Measurements from ENCODE around the gene ALDOC.

Gene ALDOC

DNA sequence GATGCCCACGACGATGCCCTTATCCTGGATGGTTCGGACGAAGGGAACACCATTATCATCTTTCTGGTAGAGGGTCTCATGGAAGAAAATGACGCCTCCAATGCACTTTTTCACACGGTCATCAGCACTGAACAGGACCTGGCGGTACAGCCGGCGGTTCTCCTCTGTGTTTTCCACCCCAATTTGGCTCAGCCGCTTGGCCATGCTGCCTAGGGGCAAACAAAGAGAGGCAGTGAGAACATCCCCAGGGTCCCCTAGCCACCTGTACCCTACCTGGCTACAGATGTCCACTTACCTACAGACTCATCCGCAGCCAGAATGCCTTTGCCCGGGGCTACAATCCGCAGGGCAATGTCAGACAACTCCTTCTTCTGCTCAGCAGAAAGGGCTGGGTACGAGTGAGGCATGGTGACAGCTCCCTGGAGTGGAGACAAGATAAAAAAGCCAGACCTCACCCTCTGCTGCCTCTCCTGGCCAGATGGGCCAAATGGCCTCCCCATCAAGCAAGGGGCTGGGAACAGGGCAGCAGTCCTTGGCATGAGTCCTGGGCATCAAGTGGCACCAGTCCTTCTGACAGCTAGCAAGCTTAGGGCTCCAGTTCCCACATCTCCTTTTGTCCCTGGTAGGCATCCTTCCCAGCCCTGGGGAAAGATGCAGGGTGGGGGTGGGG lies 1.4 kb downstream of the ALDOC start:
- H3K4me3 ChIP-seq (ENCODE audit: low read length), result no peak overlapping the region
- no peak for TF ChIP-seq ZNF274 (IDR thresholded peaks at IDR 0.05; ENCODE audit: low read depth, low read length)

DNA sequence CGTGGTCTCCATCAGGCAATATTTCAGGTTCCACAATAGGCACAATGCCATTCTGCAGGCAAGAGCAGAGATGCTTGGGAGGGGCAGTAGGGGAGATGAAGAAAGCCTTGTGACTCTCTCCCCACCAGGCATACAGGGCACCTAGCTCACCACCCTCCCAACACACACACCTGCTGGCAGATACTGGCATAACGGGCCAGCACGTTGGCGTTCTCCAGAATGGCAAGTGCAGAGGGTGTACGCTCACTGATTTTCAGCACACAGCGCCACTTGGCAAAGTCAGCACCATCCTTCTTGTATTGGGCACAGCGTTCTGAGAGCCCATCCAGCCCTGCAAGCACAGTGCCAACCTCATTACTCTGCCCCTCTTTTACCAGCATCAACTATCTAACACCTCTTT lies 2.2 kb downstream of the ALDOC start:
- no peak for TF ChIP-seq ZNF274 (IDR thresholded peaks at IDR 0.05; ENCODE audit: low read depth, low read length)
- no peak overlapping the region for H3K4me3 ChIP-seq (ENCODE audit: low read length)

- no peak overlapping the region for H3K4me3 ChIP-seq (ENCODE audit: low read length)
- no peak for TF ChIP-seq ZNF274 (IDR thresholded peaks at IDR 0.05; ENCODE audit: low read depth, low read length)
Measured at GRCh38 chr17:28573966-28574480, 2.7 kb downstream of the ALDOC start.

DNA sequence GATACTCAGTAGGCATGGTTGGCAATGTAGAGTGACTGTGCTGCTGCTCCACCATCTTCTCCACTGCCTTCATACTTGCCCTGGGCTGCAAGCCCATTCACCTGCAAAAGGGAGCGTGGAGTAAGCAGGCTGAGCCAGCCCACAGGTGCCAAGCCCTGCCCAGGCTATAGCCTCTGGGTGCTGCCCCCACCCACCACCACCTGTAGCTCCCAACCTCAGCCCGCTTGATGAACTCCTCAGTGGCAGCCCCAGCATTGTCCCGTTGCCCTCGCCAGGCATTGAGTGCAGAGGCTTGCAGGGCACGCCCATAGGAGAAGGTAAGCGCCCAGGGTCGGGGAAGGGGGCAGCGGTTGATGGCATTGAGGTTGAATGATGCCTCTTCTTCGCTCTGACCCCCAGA lies 3.2 kb downstream of the ALDOC start:
- H3K4me3 ChIP-seq (ENCODE audit: low read length), result no peak overlapping the region
- no peak for TF ChIP-seq ZNF274 (IDR thresholded peaks at IDR 0.05; ENCODE audit: low read depth, low read length)

GRCh38 chr17:28573040-28573380 lies 3.7 kb downstream of the ALDOC start:
- no peak for TF ChIP-seq ZNF274 (IDR thresholded peaks at IDR 0.05; ENCODE audit: low read depth, low read length)
- no peak overlapping the region for H3K4me3 ChIP-seq (ENCODE audit: low read length)

DNA sequence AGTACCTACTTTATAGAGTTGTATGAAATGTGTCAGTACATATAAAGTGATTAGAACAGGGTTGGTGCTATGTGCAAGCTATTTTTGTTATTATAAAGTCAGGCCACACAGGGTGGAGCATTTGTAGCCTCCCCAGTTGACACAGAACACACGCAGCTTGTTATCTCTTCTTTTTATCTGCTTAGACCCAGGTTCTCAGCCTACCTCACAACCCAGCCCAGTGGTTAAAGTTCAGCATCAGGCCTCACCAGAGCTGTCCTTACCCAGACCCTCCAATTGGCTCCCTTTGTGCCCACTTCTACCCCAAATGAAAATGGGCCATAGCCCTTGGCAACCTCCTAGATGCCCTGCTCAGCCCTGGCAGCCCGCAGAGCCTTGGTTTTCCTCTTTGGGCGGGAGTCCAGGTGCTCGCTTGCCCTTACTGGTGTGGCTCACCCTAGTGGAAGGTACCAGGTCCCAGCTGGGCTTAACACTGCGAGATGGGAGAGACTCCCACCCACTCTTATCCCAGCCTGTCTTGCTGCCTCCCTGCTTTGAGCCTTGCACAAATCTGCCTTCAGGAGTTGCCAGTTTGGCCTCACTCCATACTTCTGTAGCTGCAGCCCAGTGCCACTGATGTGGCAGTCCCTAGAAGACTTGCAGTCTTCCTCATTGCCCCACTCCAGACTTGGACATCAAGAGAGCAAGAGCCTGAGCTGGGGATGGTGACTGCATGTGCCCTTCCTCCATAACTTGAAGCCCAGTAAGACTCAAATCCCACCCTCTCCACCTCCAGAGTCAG lies 4.2 kb downstream of the ALDOC start:
- no peak for TF ChIP-seq ZNF274 (IDR thresholded peaks at IDR 0.05; ENCODE audit: low read depth, low read length)
- no peak overlapping the region for H3K4me3 ChIP-seq (ENCODE audit: low read length)

DNA sequence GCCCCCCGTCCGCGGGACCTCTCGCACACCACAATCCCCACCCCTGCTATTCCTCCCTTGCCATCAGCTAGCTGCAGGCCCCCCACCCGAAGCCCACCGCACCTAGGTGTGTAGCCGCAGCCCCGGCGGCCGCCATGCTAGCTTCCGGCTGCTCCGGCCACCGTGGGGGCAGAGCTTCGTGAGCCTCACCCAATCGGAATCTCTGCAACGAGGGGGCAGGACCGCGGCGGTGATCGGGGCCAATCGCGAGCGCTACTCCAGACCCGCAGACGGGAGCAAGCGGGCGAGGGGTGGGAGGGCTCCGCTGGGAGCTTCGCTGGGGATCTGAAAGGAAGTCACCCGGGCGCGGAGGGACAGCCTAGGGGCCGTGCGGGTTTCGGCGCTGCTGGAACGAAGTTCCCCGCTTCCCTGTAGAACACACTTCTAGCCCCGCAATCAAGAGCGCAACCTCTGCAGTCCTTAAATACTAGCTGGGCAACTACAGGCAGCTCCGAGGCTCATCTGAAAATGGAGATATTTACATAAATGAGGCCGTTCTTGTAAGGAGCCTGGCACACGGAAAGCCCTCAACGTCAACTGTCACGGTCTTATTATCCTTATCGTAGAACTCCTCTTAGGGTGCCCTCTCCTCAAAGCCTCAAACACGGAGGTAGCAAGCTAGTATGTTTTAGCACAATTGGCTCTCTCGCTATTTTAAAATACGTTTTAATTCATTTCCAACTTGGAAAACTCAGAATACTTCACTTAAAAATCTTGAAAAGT lies 5.2 kb downstream of the ALDOC start, which contains the start of gene PIGS:
TSS of gene PIGS (minus strand) at position 164 of the 762 bp plus-strand sequence. CDS start at position 136, 28 bp downstream.
- H3K4me3 ChIP-seq (ENCODE audit: low read length), result peak within 1 kb of the TSS; percentile 89
- TF ChIP-seq ZNF274 (IDR thresholded peaks at IDR 0.05; ENCODE audit: low read depth, low read length), result no peak

- TF ChIP-seq ZNF274 (IDR thresholded peaks at IDR 0.05; ENCODE audit: low read depth, low read length), result no peak
- peak overlapping the region; percentile 89 for H3K4me3 ChIP-seq (ENCODE audit: low read length)
Measured at GRCh38 chr17:28570716-28571360, 5.9 kb downstream of the ALDOC start.

- TF ChIP-seq ZNF274 (IDR thresholded peaks at IDR 0.05; ENCODE audit: low read depth, low read length), result no peak
- peak overlapping the region; percentile 14; the same call in 1 of the 2 replicates for H3K4me3 ChIP-seq (ENCODE audit: low read length)
Measured at GRCh38 chr17:28569446-28569845, 7.2 kb downstream of the ALDOC start.

DNA sequence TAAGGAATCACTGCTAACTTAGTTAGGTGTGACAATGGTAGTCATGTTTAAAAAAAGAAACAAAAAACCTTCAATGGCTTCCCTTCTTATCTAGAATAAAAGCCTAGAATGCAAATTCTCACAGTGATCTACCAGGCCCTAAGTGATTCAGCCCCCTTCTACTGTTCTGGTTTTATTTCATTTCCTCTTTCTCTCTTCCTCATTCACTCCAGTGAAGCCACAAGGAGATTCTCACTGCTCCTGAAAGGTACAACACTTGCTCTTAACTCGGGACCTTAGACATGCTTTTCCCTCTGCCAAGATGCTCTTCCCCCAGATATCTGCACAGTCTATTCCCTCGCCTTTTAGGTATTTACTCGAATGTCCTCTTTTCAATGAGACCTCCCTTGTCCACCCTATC lies 9.1 kb downstream of the ALDOC start:
- no peak for TF ChIP-seq ZNF274 (IDR thresholded peaks at IDR 0.05; ENCODE audit: low read depth, low read length)
- H3K4me3 ChIP-seq (ENCODE audit: low read length), result peak overlapping the region; percentile 49; the same call in 1 of the 2 replicates

GRCh38 chr17:28563475-28563874 lies 13.2 kb downstream of the ALDOC start:
- no peak overlapping the region for H3K4me3 ChIP-seq (ENCODE audit: low read length)
- TF ChIP-seq ZNF274 (IDR thresholded peaks at IDR 0.05; ENCODE audit: low read depth, low read length), result no peak

- no peak overlapping the region for H3K4me3 ChIP-seq (ENCODE audit: low read length)
- no peak for TF ChIP-seq ZNF274 (IDR thresholded peaks at IDR 0.05; ENCODE audit: low read depth, low read length)
Measured at GRCh38 chr17:28555022-28555421, 21.7 kb downstream of the ALDOC start.

DNA sequence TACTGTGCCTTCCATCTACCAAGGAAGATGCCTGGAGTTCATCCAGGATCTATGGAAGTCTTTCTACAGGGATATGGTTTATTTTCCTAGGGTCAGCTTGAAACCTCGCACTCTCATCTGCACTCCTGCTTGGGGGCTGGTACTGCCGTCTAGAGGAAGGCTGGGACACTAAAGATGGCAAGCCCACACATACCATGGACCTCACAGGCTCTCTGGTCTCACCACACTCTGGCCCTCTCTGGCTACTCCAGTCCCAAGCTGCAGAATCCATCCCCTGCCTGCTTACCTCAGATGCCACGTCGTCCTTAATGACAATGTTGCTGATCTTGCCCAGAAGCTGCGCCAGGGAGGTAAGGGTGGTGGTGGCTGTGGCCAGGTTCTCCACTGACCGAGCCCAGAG lies 22.1 kb downstream of the ALDOC start:
- H3K4me3 ChIP-seq (ENCODE audit: low read length), result no peak overlapping the region
- TF ChIP-seq ZNF274 (IDR thresholded peaks at IDR 0.05; ENCODE audit: low read depth, low read length), result no peak

DNA sequence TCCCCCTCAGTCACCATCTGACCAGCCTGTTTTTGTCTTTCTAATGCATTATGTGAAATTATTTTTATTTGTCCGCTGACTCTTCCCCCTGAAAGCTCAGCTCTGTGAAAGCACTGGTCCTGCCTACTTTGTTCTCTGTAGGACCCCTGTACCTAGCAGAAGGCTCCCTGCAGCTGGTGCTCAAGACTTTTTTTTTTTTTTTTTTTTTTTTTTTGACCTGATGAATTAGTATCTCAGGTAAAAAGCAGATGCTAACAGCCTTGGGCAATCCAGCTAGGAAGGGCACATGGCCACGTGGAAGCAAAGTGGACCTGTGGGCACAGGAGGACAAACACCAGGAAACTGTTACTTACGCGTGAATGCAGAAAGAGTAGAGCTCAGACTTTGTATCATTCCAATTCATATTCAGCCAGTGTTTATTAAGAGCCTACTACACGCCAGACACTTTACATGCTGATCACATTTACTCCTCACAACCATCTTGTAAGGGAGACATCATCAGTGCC lies 23.6 kb downstream of the ALDOC start:
- no peak for TF ChIP-seq ZNF274 (IDR thresholded peaks at IDR 0.05; ENCODE audit: low read depth, low read length)
- H3K4me3 ChIP-seq (ENCODE audit: low read length), result no peak overlapping the region
